ENCODE measurements around the gene OR51M1.
"Not testable (repeated sequence)": the region's sequence is repeated elsewhere in the genome, so short reads cannot be mapped to it uniquely, and the experiment has no call there.

The OR51M1 gene

DNA sequence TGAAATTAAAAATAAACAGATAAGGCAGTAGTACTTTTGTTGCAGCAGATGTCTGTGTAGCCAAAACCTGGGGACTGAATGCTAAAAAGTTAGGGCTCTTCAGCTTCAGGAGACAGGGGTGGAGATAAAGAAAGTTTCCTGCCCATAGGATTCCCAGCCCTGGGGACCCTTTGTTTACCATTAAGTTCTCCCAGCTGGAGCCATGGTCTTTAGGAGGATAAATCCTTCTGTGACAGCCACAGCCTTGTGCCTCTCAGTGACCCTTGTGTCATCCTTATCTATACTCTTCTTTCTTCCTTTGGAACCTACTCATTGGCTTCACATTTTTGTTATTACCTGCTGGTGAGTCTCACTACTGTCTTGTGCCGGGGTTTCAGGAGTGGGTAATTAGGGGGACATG lies at the start of gene OR51M1:
OR51M1 (plus strand) TSS at position 237 of the 400 bp plus-strand sequence. CDS start 5,587 bp downstream, outside the sequence.
- no peak for DNase-seq

DNA sequence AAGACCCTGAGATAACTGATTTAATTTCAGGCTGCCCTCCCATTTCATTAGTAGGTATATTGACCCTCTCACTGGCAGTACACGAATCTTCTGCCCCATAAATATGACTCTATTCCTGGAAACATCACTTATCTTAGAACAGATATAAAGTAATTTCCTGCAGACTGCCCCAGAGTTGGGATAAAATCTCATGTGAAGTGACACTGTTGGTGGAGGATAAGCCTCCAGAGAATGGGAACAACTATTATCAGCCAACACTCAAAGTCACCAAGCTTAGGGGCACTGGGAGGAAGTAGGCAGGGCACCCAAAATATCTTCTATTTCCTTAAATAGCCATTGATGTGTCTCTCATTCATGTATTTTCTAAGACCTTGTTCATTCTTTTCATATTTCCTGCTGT lies 48.4 kb upstream of the OR51M1 start:
- no peak for DNase-seq

DNA sequence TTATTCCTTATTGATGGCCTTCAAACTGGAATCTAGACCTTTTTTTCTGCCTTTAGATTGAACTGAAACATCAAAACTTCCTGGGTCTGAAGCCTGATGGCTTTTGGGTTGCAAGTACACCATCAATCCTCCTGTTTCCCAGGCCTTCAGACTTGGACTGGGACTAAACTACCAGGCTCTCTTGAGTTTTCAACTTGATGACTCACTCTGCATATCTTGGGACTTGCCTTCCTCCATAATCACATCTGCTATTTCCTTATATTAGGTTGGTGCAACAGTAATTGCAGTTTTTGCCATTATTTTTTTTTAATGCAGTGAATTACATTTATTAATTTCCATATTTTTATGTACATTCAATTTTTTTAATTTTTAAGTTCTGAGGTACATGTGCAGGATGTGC lies 47.3 kb upstream of the OR51M1 start:
- no peak for DNase-seq

DNA sequence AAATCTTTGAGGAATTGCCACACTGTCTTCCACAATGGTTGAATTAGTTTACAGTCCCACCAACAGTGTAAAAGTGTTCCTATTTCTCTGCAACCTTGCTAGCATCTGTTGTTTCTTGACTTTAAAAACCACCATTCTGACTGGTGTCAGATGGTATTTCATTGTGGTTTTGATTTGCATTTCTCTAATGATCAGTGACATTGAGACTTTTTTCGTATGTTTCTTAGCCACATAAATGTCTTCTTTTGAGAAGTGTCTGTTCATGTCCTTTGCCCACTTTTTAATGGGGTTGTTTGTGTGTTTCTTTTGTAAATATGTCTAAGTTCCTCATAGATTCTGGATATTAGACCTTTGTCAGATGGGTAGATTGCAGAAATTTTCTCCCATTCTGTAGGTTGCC lies 46.4 kb upstream of the OR51M1 start:
- DNase-seq: not testable (repeated sequence)

- no peak for DNase-seq
These were observed 43.8 kb upstream of the OR51M1 start for GRCh38 chr11:5339771-5340322.

- DNase-seq: no peak
These were observed 39.9 kb upstream of the OR51M1 start, which contains the start of gene OR51B5 for GRCh38 chr11:5343474-5344335. OR51B5 (minus strand) TSS chr11:5343524; CDS start chr11:5343524, 0 bp downstream.

DNA sequence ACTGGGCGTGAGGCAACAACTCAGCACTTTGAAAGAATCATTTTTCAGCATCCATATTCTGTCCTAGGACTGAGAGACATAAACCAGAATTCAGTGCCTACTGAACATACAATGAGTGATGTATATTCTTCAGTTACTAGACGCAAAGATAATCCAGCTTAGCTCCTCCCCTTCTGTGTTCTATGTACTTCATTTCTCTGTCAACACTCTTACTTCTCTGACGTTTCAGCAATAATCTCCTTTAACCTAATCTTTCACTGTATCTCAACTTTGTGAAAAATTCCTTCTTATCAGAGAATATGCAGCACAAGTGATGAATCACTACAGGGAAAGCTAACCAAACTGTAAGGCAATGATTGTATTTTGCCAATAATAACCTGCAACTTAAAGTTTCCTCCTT lies 37.8 kb upstream of the OR51M1 start:
- DNase-seq: no peak

GRCh38 chr11:5348551-5349194 lies 34.9 kb upstream of the OR51M1 start:
- DNase-seq: no peak

- no peak for DNase-seq
These were observed 34.1 kb upstream of the OR51M1 start for GRCh38 chr11:5349550-5349949.

DNA sequence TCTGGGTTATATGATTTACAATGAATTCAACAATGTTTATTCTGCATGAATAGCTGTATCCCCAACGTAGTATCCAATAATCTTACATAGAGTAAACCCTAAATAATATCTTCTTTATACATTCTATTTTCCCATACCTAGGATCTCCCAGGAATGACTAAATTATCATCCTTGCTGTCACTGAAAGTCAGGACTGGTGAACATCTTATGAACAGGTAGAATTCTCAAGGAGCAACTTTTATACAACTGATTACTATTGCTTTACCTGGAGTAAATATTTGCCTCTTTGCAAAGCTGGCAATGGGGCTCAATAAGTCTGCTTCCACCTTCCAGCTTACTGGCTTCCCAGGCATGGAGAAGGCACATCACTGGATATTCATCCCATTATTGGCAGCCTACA lies 32.4 kb upstream of the OR51M1 start, which contains the start of gene OR51B6:
OR51B6 (plus strand) TSS at position 301 of the 400 bp plus-strand sequence; CDS start at position 301, 0 bp downstream.
- DNase-seq: no peak

- DNase-seq: not testable (repeated sequence)
These were observed 27.6 kb upstream of the OR51M1 start for GRCh38 chr11:5356031-5356430.

- no peak for DNase-seq
These were observed 21.5 kb upstream of the OR51M1 start for GRCh38 chr11:5362017-5362625.

- no peak for DNase-seq
These were observed 19.9 kb upstream of the OR51M1 start for GRCh38 chr11:5363679-5364078.

DNA sequence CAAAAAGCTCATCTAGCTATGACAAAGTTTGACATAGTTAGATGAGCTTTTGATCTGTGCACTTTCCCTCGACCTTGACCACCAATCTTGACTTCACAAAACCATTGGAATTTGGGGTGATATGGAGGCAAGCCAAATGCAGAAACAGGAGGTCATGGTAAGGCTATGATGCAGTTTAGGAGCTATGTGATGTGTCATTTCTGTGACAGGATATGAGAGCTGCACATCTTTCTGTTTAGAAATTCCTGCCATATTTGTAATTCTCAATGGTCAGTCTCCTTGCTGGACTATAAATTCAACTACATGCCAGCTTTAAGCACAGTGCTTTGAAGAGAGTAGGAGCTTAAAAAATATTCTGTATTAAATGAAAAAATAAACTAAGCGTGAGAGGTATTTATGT lies 19.4 kb upstream of the OR51M1 start:
- no peak for DNase-seq

- not testable (repeated sequence) for DNase-seq
These were observed 17.2 kb upstream of the OR51M1 start for GRCh38 chr11:5366365-5366764.

GRCh38 chr11:5366856-5367255 lies 16.8 kb upstream of the OR51M1 start:
- DNase-seq: no peak

- no peak for DNase-seq
These were observed 16.1 kb upstream of the OR51M1 start for GRCh38 chr11:5367448-5368074.

DNA sequence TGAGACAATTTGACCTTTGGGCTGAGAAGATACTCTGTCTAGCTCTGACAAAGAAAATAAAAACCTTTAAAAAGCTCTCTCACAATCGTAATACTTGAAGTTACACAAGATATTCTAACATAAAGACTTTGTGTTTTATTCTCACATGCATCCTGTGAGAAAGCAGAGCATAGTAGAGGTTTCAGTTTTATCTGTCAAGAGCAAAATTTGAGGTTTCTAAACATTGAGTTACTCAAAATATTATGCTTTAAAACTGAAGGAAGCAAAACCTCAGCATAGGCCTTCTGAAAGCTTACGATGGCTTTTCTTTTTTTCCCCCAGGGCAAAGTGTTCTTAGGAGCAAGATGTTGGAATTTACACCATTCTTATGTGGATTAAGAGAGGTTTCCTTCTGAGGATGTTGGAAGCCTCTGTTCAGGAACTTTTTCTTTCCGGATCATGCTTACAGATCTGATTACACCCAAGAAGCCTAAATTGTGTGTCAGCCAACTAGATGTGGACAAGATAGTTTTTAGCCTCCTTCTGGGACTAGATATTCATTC lies 15.0 kb upstream of the OR51M1 start:
- no peak for DNase-seq

DNA sequence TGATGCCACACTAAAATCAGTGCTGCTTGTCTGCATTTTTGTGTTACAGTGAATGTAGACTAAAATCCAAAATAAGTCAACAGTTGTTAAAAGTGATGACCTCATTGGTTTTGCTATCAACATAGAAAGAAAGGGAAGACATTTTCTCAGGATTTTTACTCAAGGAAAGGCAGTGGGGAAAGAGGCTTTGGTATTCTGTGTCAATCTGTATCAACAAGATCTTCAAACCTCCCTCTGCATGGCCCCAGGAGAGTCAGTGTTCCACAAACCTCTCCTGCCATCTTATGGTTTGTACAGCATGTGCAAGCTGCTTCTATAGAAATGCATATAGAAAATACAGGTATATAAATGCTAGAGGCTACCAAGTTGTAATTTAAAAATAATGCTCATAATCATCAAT lies 13.8 kb upstream of the OR51M1 start:
- DNase-seq: no peak

DNA sequence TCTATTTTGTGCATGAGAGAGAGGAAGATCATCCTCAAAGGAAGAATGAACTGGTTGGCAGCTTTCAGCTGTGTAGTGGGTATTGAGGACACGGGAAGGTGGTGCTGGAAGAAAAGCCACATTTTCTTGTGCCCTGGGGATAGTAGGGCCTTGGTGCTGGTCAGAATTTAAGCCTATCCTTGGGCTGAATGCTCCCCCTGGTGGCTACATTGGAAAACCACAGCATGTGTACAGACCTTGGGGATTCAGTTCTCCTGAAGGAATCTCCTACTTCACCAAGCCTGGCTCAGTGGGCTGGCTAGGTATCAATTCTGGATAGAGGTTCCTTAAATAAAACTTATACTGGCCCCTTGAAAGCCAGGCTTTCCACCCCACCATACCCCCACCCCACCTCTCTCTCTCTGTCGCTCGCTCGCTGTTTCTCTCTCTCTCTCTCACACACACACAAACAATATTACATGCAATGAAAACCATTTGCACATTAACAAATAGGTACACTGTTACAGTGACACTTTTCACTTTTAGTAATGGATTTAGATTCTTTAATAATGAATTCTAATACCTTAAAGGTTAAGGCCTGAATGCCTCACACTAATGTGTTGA lies 2.8 kb upstream of the OR51M1 start:
- peak; percentile 14 for DNase-seq

- DNase-seq: no peak
These were observed 723 bp downstream of the OR51M1 start for GRCh38 chr11:5384335-5384734.

GRCh38 chr11:5390210-5390609 lies 6.6 kb downstream of the OR51M1 start:
- no peak for DNase-seq
